GM18861 (cell line): ENCODE data around the gene ANKS3.
A peak's percentile ranks its signal among the peaks of the same experiment; 100 is the strongest.

Source experiments
- ATAC-seq: cut with Tn5 transposase; IDR thresholded peaks from one replicate; pipeline ENCODE4 v1.9.1; 2021; ENCODE audit not compliant: unreplicated experiment

The ANKS3 gene

DNA sequence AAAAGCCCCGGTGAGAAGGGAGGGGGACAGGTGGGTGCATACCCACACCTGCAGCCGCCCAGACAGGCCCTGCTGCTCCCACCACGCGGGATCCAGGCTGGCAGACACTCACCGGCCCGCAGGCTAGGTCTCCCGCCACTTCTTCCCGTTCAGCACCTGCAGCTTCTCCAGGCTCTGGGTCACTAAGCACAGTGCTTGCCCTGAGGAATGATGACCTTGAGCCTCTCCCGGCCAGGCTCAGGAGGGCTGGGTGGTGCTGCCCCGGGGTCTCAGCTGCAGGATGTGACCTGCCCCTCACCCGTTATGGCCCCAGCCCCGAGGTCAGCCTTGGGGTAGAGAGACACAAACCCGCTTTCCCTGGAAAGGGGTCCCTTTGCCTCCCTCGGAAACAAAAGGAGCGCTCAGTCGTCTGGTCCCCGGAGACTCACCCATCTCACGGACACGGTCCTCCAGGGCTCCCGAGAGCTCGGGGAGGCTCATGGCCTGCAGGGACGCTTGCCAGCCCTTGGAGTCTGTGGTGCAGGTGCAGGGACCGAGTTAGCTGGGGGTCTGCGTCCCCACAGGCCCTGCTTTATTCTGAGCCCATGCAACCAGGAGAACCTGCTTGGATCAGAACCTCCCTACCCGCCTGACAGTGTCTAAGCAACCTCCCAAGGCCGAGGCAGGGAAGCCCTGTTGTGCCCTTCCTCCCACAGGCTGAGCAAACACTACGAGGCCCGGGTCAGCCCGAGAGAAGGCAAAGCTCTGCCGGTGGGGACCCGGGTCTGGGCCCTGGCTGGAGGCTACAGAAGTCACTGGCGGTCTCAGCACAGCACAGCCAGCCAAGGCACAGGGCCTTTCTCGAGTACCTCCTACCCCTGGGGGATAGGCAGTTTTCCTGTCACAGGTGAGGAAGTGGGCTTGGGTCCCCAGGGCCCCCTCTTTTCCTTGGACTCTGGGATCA lies 36.9 kb downstream of the ANKS3 start:
- ATAC-seq: no peak

DNA sequence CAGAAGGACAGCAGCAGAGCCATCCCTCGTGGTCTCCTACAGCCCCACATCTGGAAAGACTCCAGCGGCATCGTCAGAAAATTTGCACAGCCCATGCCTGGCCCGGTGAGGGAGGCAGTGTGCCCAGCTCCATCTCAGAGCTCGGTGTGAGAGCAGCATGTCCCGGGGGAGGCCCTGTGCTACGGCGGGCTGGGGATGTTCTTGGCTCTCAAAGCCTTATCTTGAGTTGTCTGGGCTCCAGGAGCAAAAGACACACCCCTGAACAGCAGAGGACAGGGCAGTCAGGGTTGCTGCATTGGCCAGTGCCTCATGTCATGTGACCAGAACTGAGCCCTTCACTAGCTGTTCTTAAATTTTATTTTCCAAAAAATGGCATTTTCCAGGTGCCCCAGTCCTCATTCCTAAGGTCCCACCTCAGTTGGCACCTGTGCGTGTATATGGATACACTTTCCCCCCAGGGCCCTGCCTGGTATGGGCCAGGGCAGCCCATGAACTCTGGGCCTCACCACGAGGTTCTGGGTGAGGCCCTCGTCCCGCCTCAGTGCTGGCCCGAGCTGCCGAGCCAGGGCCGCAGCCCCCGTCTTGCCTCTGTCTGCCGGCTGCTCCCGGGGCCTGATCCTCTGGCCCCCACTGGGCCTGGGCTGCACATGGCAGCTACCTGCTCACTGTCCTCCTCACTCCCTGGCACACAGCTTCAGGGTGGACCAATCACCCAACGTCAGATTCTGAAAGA lies 37.7 kb downstream of the ANKS3 start:
- no peak for ATAC-seq

- ATAC-seq: no peak
Observed at GRCh38 chr16:4695473-4696171, 38.4 kb downstream of the ANKS3 start.

- no peak for ATAC-seq
Observed at GRCh38 chr16:4694642-4695451, 39.2 kb downstream of the ANKS3 start.

GRCh38 chr16:4693956-4694641 lies 40.0 kb downstream of the ANKS3 start:
- no peak for ATAC-seq

DNA sequence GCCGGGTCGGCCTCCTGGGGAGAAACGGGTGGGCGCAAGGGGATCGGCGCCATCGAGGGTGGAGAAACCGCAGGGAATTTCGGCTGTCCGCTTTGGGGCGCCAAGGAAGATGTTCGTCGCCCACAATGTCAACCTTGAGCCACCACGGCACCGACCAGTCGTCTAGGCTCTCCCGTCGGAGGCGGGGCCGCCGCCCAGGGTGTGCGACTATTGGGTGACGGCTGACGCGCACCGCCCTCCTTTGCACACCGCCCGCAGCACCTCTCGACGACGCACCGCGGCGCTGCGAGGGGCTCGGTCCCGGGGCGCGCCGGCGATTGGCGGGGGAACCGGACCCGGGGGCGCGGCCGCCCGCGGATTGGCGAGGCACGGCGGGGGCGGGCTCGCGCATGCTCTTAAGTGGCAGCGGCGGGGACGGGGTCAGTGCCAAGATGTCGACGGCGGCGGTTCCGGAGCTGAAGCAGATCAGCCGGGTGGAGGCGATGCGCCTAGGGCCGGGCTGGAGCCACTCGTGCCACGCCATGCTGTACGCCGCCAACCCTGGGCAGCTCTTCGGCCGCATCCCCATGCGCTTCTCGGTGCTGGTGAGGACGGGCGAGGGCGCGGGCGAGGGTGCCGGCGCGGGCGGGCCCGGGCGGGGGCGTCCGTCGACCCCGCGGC lies 40.6 kb downstream of the ANKS3 start, which contains the start of gene NUDT16L1:
Gene NUDT16L1, plus strand, starts transcription at position 267 of the 660 bp plus-strand sequence. Its CDS starts 165 bp downstream, at position 432.
- ATAC-seq: peak; percentile 93

DNA sequence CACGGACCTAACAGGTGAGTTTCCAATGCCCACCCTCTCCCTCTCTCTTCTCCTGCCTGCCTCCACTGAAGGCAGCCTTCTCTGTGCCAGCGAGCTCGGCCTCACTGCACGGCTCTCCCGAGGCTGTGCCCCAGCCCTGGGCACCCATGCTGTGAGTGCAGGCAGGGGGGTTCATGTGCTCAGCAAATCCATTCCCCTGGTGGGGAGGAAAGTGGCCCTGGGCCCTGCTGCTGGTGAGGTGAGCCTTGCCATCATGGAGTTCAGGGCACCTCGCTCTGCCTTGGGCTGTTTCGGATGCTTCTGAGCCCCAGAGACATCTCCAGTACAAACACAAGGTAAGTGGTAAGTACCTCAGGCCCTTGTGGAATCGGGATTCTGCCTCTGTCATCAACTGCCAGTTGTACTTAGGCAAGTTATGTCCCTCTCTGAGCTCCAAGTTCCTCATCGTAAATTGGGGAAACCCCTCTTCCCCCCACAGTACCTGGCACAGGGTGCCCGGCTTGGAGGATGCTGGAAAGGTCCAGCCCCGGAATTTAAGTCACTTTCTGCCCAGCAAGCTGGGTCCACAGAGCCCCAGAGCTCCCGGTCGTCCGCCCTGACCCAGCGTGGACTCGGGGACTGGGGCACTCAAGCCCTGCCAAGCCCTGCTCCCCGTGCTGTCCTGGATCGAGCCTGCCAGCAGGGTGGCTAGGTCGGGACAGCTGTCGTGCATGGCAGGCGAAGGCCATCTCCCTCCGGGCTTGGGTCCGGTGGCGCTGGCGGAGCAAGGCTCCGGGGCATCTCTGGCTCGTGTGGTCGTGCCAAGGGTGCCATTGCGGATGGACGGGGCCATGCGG lies 41.4 kb downstream of the ANKS3 start:
- no peak for ATAC-seq

DNA sequence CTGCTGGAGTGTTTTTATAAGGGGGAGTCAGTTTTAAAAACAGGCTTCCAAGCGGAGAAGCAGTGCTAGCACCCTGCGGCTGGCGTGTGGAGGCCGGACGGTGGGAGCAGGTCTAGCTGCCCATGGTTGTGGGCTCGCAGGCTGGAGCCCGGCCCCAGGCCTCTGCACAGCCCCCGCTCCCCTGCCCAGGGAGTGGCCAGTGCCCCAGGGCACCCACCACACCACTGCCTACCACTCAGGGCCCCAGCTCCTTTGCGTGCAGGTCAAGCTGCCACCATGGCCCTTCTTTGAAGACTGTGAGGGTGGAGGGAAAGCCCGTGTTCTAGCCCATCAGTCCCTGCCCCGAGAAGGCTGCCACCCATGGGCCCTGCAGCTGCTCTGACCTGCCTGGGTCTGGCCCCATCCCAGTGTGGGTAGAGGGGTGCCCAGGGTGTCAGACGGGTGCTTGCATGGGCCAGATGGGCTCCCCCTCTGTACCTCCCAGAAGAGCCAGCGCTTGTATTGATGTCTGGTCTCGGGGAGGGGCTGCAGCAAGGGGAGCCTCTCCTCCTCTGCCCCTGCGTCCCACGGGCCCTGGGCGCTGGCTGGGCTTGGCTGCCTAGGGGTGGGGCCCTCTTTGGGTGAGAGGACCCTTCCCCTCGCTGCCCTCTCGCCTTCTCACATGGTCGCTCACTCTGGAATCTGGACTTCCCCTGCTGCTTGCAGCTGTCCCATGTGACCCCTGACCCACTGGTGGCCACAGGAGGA lies 42.2 kb downstream of the ANKS3 start:
- ATAC-seq: no peak

DNA sequence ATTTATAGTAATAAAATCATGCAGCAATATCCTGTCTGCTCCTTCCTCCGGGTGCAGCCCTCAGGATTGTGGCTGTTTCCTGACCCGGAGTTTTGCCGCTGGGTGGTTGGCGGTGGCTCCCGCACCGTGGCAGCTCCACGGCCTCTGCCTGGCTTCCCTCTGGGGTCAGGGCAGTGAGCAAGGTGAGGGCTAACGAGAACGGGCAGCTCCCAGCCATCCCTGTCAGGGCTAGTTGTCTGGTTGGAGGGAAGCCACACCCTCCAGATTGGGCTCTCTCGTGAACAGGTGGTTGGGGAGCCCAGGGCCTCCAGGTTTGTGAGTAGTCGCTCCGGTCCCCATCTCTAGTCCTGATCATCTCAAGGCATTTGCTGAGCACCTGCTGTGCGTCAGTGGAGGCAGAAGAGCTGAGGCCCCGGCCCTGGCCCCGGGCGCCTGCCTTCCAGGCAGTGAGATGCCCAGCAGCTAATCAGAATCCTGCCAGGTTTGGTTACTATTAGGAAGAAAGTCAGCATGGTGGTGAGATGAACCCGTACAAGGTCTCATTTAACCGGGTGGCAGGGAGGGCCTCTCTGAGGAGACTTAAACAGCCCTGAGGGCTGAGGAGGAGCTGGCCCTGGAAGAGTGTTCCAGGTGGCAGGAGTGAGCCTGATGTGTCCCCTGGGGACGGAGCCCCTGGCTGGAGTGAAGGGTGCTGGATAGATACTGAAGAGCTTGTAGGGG lies 43.0 kb downstream of the ANKS3 start:
- ATAC-seq: no peak

DNA sequence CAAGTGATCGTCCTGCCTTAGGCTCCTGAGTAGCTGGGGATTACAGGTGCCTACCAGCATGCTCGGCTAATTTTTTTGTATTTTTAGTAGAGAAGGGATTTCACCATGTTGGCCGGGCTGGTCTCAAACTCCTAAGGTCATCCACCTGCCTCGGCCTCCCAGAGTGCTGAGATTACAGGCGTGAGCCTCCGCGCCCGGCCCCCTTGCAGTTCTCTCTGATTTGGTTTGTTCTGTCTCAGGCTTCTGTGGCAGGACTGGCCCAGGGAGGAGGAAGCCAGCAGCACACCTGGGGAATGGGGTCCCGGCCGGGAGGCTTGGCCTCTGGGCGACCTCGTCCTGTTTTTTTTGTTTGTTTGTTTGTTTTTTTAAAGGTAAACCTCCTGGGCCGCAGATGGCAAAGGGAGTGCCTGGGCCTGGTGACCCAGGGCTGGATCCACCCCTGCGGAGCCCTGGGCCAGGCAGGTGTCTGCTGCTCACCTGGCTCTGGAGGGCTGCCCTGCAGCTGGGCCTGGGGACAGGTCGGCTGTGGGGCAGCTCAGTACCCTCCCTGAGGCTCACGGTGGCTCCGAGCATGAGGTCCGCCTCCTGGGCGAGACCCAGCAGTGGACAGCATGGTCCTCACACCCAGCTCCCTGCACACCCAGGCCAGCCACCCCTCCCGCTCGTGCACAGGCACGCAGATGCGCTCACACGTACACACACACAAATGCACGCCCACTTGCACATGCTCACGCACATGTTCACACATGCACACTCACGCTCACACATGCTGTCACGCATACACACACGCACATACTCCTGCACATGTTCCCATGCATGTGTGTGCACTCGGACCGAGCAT lies 44.0 kb downstream of the ANKS3 start:
- no peak for ATAC-seq

- no peak for ATAC-seq
Observed at GRCh38 chr16:4689091-4689671, 44.9 kb downstream of the ANKS3 start.

GRCh38 chr16:4688674-4689045 lies 45.4 kb downstream of the ANKS3 start:
- ATAC-seq: no peak

- ATAC-seq: no peak
Observed at GRCh38 chr16:4687946-4688673, 46.0 kb downstream of the ANKS3 start.

GRCh38 chr16:4687416-4687815 lies 46.7 kb downstream of the ANKS3 start:
- ATAC-seq: no peak

DNA sequence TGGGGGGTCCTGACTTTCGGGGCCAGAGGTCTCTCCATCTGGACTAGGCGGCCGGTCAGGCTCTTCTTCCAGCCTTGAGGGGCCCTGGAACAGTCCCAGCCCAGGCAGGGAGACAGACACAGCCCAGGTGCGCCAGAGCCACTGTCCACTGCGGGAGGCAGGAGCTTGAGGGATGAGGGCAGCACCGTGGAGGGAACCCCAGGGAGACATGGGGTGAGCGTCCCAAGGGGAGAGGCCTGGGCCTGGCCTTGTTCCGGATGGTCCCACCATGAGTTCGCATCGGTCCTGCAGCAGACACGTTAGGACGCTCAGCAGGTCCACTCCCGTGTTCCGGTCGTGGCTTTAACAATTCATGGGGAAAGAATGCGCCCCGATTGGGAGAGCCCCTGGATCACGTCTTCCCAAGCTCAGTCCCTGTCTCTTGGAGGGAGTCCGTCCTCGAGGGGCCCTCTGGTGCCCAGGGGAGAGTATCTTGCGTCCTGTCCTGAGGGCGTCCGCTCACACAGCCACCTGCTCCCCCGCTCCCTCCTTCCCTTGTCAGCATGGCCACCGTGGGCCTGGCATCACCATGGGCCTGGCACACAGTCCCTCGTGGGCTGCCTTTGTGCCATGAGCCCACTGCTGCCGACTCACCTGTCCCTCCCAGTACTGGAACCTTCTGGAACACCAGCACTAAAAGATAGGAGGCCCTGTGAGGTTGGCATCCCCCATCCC lies 47.4 kb downstream of the ANKS3 start:
- no peak for ATAC-seq
